Non-pigmented ciliary epithelial cell (primary cell): ENCODE data around the gene RPL38.

Source experiments
- DNase-seq: peaks from one replicate; pipeline ENCODE4 v3.0.0-alpha.2; 2010; ENCODE audit warnings: low read depth

Gene RPL38

DNA sequence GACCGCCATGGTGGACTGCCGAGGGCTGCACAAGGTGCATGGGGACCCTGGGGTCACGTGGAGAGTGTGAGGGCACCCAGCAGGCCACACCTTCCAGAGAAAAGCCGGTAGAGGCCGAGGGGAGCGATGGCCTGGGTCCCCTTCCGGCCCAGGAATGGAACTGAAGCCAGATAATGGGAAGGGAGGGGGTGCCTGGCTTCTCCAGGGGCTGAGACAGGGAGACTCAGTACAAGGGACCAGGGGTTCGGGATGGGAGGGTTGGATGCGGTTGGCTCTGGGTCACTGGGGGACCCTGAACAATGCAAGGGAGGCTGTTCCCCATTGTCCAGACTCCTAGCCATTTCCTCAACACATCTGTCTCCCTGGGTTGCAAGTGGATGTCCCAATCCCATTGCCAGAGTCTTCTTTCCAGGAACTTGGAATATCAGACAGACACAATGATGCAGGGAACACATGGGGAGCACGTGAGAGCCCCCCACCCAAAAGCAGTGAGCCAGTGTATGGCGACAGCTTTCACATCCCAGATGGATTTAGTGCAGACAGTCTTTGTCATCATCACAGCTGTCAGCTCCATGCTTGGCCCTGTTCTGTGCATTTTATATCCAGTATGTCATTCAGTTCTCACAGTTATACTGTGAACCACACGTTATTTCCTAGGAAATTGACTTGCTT, 47.0 kb downstream of the RPL38 start:
- DNase-seq = no peak

- DNase-seq = no peak
These were observed 47.6 kb downstream of the RPL38 start for GRCh38 chr17:74251051-74251450.

- DNase-seq = no peak
These were observed 48.1 kb downstream of the RPL38 start for GRCh38 chr17:74251569-74251968.

- no peak for DNase-seq
These were observed 48.7 kb downstream of the RPL38 start for GRCh38 chr17:74252211-74252610.

DNA sequence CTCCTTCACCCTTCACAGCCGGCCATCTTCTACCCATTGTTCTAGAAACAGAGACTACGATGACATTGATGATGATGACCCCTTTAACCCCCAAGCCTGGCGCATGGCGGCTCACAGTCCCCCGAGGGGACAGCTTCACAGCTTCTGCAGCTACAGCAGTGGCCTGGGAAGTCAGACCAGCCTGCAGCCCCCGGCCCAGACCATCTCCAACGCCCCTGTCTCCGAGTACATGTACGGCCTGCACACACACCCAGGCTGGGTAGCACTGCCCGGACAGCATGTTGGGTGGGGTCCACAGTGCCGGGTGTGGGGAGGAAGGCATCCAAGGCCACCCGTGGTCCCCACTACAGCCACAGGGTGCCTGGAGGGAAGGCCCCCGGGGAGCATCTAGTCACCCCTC, 49.6 kb downstream of the RPL38 start:
- no peak for DNase-seq

DNA sequence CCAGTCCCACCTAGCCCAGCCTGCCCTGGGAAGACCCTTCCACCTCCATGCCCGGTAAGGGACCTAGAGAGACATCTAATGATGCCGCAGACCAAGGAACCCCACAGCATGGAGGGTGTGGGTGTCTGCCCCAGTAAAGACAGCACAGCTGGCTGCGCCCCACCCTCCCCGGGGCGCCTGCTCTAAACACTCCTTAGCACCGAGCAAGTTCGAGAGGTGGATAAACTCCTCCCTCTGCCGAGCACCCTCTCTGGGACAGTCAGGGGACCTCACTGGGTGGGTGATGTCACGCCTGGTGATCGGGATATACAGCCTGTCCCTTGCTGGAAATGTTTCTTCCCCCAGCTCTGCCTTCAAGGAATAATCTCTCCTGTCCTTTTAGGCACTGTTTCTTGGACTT, 53.8 kb downstream of the RPL38 start:
- no peak for DNase-seq

GRCh38 chr17:74259667-74260524, 56.4 kb downstream of the RPL38 start:
- DNase-seq = no peak
